Endothelial cell of umbilical vein (primary cell): Measurements from ENCODE around the gene MSH5. TPM values are rescaled to one million over a fixed set of nuclear protein-coding genes. Genes with fewer than 3 reads are reported as not detected.
A peak's percentile ranks its signal among the peaks of the same experiment; 100 is the strongest.
"Not testable (repeated sequence)": the region's sequence is repeated elsewhere in the genome, so short reads cannot be mapped to it uniquely, and the experiment has no call there.

Experiments
- BruUV-seq: library from RNA; stranded (reverse); fragments of 400-500 nt; replicated peaks from 2 replicates; lab custom pipeline; 2021; lab: Mats Ljungman, UMichigan
- CTCF ChIA-PET: fragments of 300-600, 350-600 bp; sonication (Branson Sonifier 250); formaldehyde crosslinking; loops from one replicate; lab custom pipeline; 2021; ENCODE audit warnings: antibody characterized with exemption, inconsistent platforms; lab: Charles Lee
- POLR2A ChIA-PET: fragments of 300-600, 350-600 bp; sonication (Branson Sonifier 250); formaldehyde crosslinking; loops from one replicate; lab custom pipeline; 2021; ENCODE audit warnings: antibody characterized with exemption, inconsistent platforms; lab: Charles Lee
- DNase-seq: peaks from one replicate; pipeline ENCODE4 v3.0.0-alpha.2; 2011; ENCODE audit warnings: low read depth, low spot score
- FAIRE-seq: peaks from 2 replicates; lab custom pipeline; 2011; peaks lifted over from hg19 to GRCh38; lab: Jason Lieb, UNC
- H2AFZ ChIP-seq: 2 replicates; pipeline ENCODE4 v1.6.0; 2012; ENCODE audit warnings: low read depth, low read length, control low read depth, inconsistent platforms
- H3K27ac ChIP-seq: 2 replicates; pipeline ENCODE4 v1.5.1; 2011; ENCODE audit warnings: low read depth, mild to moderate bottlenecking, control low read depth, low read length, moderate library complexity; ENCODE audit not compliant: insufficient read depth
- H3K27me3 ChIP-seq, 2 experiments: 2 replicates each; pipeline versions ENCODE4 v1.6.0 to v1.6.1; 2011; ENCODE audit warnings: low read length in 2 of 2, mixed read lengths in 1 of 2; ENCODE audit not compliant: control insufficient read depth in 2 of 2, insufficient read depth in 2 of 2
- H3K36me3 ChIP-seq, 2 experiments: 2 replicates in 1 of 2; 3 replicates in 1 of 2; pipeline ENCODE4 v1.5.1; 2011; ENCODE audit warnings: low read length in 2 of 2, mild to moderate bottlenecking in 1 of 2, moderate library complexity in 1 of 2; ENCODE audit not compliant: control insufficient read depth in 2 of 2, insufficient read depth in 2 of 2; ENCODE audit errors: extremely low read depth in 1 of 2
- H3K4me1 ChIP-seq: 3 replicates; pipeline ENCODE4 v1.5.1; 2011; ENCODE audit warnings: mild to moderate bottlenecking, low read length; ENCODE audit not compliant: control insufficient read depth, insufficient read depth; ENCODE audit errors: extremely low read depth
- H3K4me2 ChIP-seq: 2 replicates; pipeline ENCODE4 v1.6.1; 2011; ENCODE audit warnings: low read length, control low read depth, mixed read lengths; ENCODE audit not compliant: insufficient read depth
- H3K4me3 ChIP-seq, 3 experiments: fragments of 200-600 bp in 1 of 3; sonication (generic), shearing (Covaris generic) in 1 of 3; replicated peaks in 1 of 3; 2 replicates each; pipeline ENCODE4 v1.5.1; 2011 to 2016; ENCODE audit warnings: control low read depth in 3 of 3, low read length in 3 of 3, mild to moderate bottlenecking in 2 of 3, inconsistent platforms in 1 of 3, low read depth in 1 of 3, moderate library complexity in 1 of 3; ENCODE audit not compliant: insufficient read depth in 1 of 3
- H3K79me2 ChIP-seq: 2 replicates; pipeline ENCODE4 v1.6.0; 2012; ENCODE audit warnings: low read length, inconsistent platforms; ENCODE audit not compliant: control insufficient read depth, insufficient read depth
- H3K9ac ChIP-seq: replicated peaks from 2 replicates; pipeline ENCODE3; 2011; ENCODE audit warnings: low read length, control low read depth; ENCODE audit not compliant: insufficient read depth; ENCODE audit errors: extremely low read depth
- H3K9me1 ChIP-seq: replicated peaks from 3 replicates; pipeline ENCODE4 v1.6.0; 2011; ENCODE audit warnings: mild to moderate bottlenecking, low read length; ENCODE audit not compliant: control insufficient read depth, insufficient read depth; ENCODE audit errors: extremely low read depth
- H3K9me3 ChIP-seq: replicated peaks from 2 replicates; pipeline ENCODE4 v1.5.1; 2012; ENCODE audit warnings: low read length, inconsistent platforms; ENCODE audit not compliant: control insufficient read depth, insufficient read depth
- H4K20me1 ChIP-seq: replicated peaks from 2 replicates; pipeline ENCODE3; 2011; ENCODE audit warnings: mild to moderate bottlenecking, low read length; ENCODE audit not compliant: control insufficient read depth, insufficient read depth; ENCODE audit errors: extremely low read depth
- EZH2 ChIP-seq: IDR thresholded peaks from 2 replicates; pipeline ENCODE4 v1.6.1; 2012; ENCODE audit warnings: borderline replicate concordance, low read depth, mild to moderate bottlenecking, moderate library complexity, low read length, inconsistent platforms; ENCODE audit not compliant: severe bottlenecking
- FOS ChIP-seq: IDR thresholded peaks from 2 replicates; pipeline ENCODE4 v1.6.1; 2011; ENCODE audit warnings: mild to moderate bottlenecking, low read length, moderate library complexity, borderline replicate concordance; ENCODE audit not compliant: insufficient read depth
- GATA2 ChIP-seq: IDR thresholded peaks from 2 replicates; pipeline ENCODE4 v1.7.0; 2011; ENCODE audit warnings: low read depth, mild to moderate bottlenecking, moderate library complexity, mixed read lengths, low read length; ENCODE audit not compliant: insufficient read length, insufficient read depth
- JUN ChIP-seq: IDR thresholded peaks from 2 replicates; pipeline ENCODE4 v1.6.1; 2011; ENCODE audit warnings: borderline replicate concordance, low read depth; ENCODE audit not compliant: insufficient read length, insufficient read depth
- MYC ChIP-seq: IDR thresholded peaks from one replicate; pipeline ENCODE4 v1.6.1; 2011; ENCODE audit warnings: mild to moderate bottlenecking, low read depth, low read length
- POLR2A ChIP-seq: IDR thresholded peaks from 2 replicates; pipeline ENCODE4 v1.6.1; 2012; ENCODE audit warnings: low read depth, mild to moderate bottlenecking, control low read depth, low read length
- POLR2AphosphoS5 ChIP-seq: IDR thresholded peaks from 2 replicates; pipeline ENCODE4 v1.6.1; 2012; ENCODE audit warnings: low read depth, mild to moderate bottlenecking, control low read depth, low read length, moderate library complexity; ENCODE audit not compliant: insufficient read depth
- dilution Hi-C: fragments of 300-500 bp; cut with MboI; formaldehyde crosslinking; loops from one replicate; pipeline ENCODE4 v1.15.0; 2019; ENCODE audit warnings: low sequenced_read_pairs; ENCODE audit not compliant: extremely low pct_ligation_motif_present
- intact Hi-C: fragments of 100-400 bp; cut with micrococcal nuclease; formaldehyde crosslinking; loops from one replicate; pipeline ENCODE4 v1.10.0; 2022
- polyA plus RNA-seq, 4 experiments: library from polyadenylated mRNA; depleted of rRNA in 3 of 4; stranded (reverse) in 3 of 4; unstranded in 1 of 4; fragments of >200 nt; gene quantifications; 2 replicates each; pipeline versions ENCODE4 v1.2.1 to v1.2.3, GENCODE V29; 2011 to 2012; ENCODE audit warnings: missing spikeins in 1 of 4
- total RNA-seq: library from RNA; stranded (reverse); gene quantifications from 2 replicates; pipeline ENCODE4 v1.2.3, GENCODE V29; 2021
- TF ChIP-seq, protein P1 (sequence below), 2 donors: IDR thresholded peaks; 1 replicate in 1 of 2; 2 replicates in 1 of 2; pipeline ENCODE4 v1.5.1; 2011; ENCODE audit warnings: low read length in 2 of 2, mild to moderate bottlenecking in 2 of 2, moderate library complexity in 2 of 2, control low read depth in 1 of 2, inconsistent platforms in 1 of 2, low read depth in 1 of 2; ENCODE audit not compliant: insufficient read depth in 1 of 2; ENCODE audit errors: extremely low read depth in 1 of 2
- TF ChIP-seq, protein P2 (sequence below): IDR thresholded peaks from 2 replicates; pipeline ENCODE4 v1.6.1; 2011; ENCODE audit not compliant: insufficient read depth, insufficient read length

The MSH5 gene
- total and polyA plus RNA-seq, 2 donors (not counting 3 experiments of a cell fraction or from before 2014, with no cell fraction given) = 27.1 to 43.8 TPM

GRCh38 chr6:31709157-31709556 lies 30.6 kb upstream of the MSH5 start:
- H3K9me1 ChIP-seq, H2AFZ ChIP-seq, H3K4me3 ChIP-seq, H3K27ac ChIP-seq, H3K9me3 ChIP-seq, H3K9ac ChIP-seq, DNase-seq, H3K4me1 ChIP-seq, H3K36me3 ChIP-seq, BruUV-seq, H3K79me2 ChIP-seq, FAIRE-seq, dilution Hi-C loops, H3K27me3 ChIP-seq, CTCF ChIA-PET, H4K20me1 ChIP-seq, POLR2A ChIA-PET, intact Hi-C loops, H3K4me2 ChIP-seq: not testable (repeated sequence)

GRCh38 chr6:31710523-31711219 lies 29.1 kb upstream of the MSH5 start:
- Histone ChIP-seq H3K4me3 (no peak overlapping the region), H3K27me3 (no peaks in the 10 kb centered on the region), H3K9me3 (no peaks in the 10 kb centered on the region), H3K4me2 (no peak overlapping the region), H3K4me1 (peaks cover 8% of the 10 kb centered on the region), H4K20me1 (no peaks in the 10 kb centered on the region), H3K27ac (no peak overlapping the region), H3K79me2 (no peaks in the 10 kb centered on the region), H3K36me3 (no peaks in the 10 kb centered on the region), H3K9me1 (no peaks in the 10 kb centered on the region), H3K9ac (no peak overlapping the region), H2AFZ (peak overlapping the region; percentile 52)
- intact Hi-C loops (no loop called here), dilution Hi-C loops (no loop called here)
- no peak for FAIRE-seq
- ChIA-PET CTCF (interaction anchor here (1.2 to 2.3 kb wide), 5 partner anchors 8 to 59 kb away, joined by 3 to 14 read pairs (median 4); partner anchors contain the start of genes ABHD16A and DDAH2), POLR2A (interaction anchor here (0.5 to 1.3 kb wide), 4 partner anchors 7 to 103 kb away, joined by 3 to 7 read pairs (median 3); partner anchors contain the start of genes ABHD16A and CLIC1)
- DNase-seq = no peak
- no TSS peak for BruUV-seq
- TF ChIP-seq GATA2 = no peak
- TF ChIP-seq EZH2 = no peak
- TF ChIP-seq POLR2AphosphoS5 = no peak
- no peak for TF ChIP-seq JUN
- TF ChIP-seq FOS = no peak
- TF ChIP-seq, protein P1, sequence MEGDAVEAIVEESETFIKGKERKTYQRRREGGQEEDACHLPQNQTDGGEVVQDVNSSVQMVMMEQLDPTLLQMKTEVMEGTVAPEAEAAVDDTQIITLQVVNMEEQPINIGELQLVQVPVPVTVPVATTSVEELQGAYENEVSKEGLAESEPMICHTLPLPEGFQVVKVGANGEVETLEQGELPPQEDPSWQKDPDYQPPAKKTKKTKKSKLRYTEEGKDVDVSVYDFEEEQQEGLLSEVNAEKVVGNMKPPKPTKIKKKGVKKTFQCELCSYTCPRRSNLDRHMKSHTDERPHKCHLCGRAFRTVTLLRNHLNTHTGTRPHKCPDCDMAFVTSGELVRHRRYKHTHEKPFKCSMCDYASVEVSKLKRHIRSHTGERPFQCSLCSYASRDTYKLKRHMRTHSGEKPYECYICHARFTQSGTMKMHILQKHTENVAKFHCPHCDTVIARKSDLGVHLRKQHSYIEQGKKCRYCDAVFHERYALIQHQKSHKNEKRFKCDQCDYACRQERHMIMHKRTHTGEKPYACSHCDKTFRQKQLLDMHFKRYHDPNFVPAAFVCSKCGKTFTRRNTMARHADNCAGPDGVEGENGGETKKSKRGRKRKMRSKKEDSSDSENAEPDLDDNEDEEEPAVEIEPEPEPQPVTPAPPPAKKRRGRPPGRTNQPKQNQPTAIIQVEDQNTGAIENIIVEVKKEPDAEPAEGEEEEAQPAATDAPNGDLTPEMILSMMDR (IDR thresholded peaks at IDR 0.05; ENCODE audit: extremely low read depth in 1 of 2, insufficient read depth in 1 of 2, low read depth in 1 of 2, low read length in 2 of 2) = no peak
- TF ChIP-seq, protein P2, sequence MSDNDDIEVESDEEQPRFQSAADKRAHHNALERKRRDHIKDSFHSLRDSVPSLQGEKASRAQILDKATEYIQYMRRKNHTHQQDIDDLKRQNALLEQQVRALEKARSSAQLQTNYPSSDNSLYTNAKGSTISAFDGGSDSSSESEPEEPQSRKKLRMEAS = no peak
- no peak for TF ChIP-seq POLR2A
- no peak for TF ChIP-seq MYC
